Pancreas (tissue), 10 donors: ENCODE data around the gene UQCC5. TPM values are rescaled to one million over a fixed set of nuclear protein-coding genes. Genes with fewer than 3 reads are reported as not detected.

Experiments
- ATAC-seq, 4 donors: fragments of 200-7000 bp; cut with Tn5 transposase; one replicate each; pipeline versions ENCODE4 v1.8.0 to v1.9.1; 2020; ENCODE audit warnings: mild to moderate bottlenecking in 4 of 4, moderate library complexity in 4 of 4
- DNase-seq, 6 donors: peaks; one replicate each; pipeline ENCODE4 v3.0.0-alpha.2; 2020
- FAIRE-seq: peaks from 2 replicates; lab custom pipeline; 2012; peaks lifted over from hg19 to GRCh38; lab: Jason Lieb, UNC
- H3K27ac ChIP-seq, 4 donors: fragments of 200-600 bp; sonication (generic); 1 replicate in 3 of 4; 2 replicates in 1 of 4; pipeline versions ENCODE4 v1.5.0 to v1.8.0; 2020
- H3K27me3 ChIP-seq, 4 donors: fragments of 200-600 bp; one replicate each; pipeline ENCODE4 v1.8.0; 2021
- H3K36me3 ChIP-seq, 3 donors: fragments of 200-600 bp; sonication (generic) in 1 of 3; one replicate each; pipeline versions ENCODE4 v1.5.0 to v1.8.0; 2020 to 2021
- H3K4me1 ChIP-seq, 3 donors: fragments of 200-600 bp; one replicate each; pipeline ENCODE4 v1.8.0; 2021
- H3K4me3 ChIP-seq, 4 donors: fragments of 200-600 bp; sonication (generic) in 2 of 4; one replicate each; pipeline versions ENCODE4 v1.5.0 to v1.8.0; 2020 to 2021
- H3K9me3 ChIP-seq, 4 donors: fragments of 200-600 bp; one replicate each; pipeline ENCODE4 v1.8.0; 2021
- WGBS, 2 donors: extraction: QIAGEN DNeasy Blood & Tissue Kit; methylation state at CpG; one replicate each; pipeline ENCODE4 v1.1.7; 2013; 5-methylcytosine and 5-hydroxymethylcytosine counted together
- intact Hi-C, 3 donors: fragments of 100-400 bp; cut with DNase I; formaldehyde crosslinking; loops; one replicate each; pipeline versions ENCODE4 v1.11.1 to v1.14.2; 2022
- polyA plus RNA-seq, 2 donors: library from polyadenylated mRNA; stranded (reverse); fragments of 200-250 nt; gene quantifications; one replicate each; pipeline ENCODE4 v1.2.3, GENCODE V29; 2013
- total RNA-seq, 6 donors: library from RNA; stranded (reverse); fragmentation: NEBNext Ultra II Directional in 4 of 6; extraction: Animal tissue kit (Norgen Biotek cat#: 25700) in 4 of 6; gene quantifications; one replicate each; pipeline versions ENCODE4 v1.2.1 to v1.2.4, GENCODE V29; 2021 to 2023
- TF ChIP-seq, protein P1 (sequence below), 4 donors: fragments of 200-600 bp; sonication (generic) in 3 of 4; IDR thresholded peaks; one replicate each; pipeline versions ENCODE4 v1.5.0 to v1.8.0; 2021; ENCODE audit warnings: antibody characterized with exemption in 4 of 4
- donor health status: healthy with polysubstance abuse.
- donor health status: DM: no; HTN: no; CAD: no; lungs with moderate emphysema.
- donor health status: DM: no; HTN: no; CAD: no.
- donor health status: control.
- donor health status: control.
- donor health status: Bipolar disorder and iron deficiency.
- donor health status: DM: yes; HTN: yes; CAD: no.
- donor health status: DM: no; HTN: no; CAD: no.
- donor health status: DM: no; HTN: no; CAD: no.
- donor health status: DM: yes; HTN: yes; CAD: no.

Gene UQCC5
- total and polyA plus RNA-seq, 8 donors, result 5.0 to 41.8 (median 7.7) TPM

GRCh38 chr3:52489453-52489852 lies 47.0 kb upstream of the UQCC5 start:
- FAIRE-seq, result no peak
- TF ChIP-seq, protein P1, sequence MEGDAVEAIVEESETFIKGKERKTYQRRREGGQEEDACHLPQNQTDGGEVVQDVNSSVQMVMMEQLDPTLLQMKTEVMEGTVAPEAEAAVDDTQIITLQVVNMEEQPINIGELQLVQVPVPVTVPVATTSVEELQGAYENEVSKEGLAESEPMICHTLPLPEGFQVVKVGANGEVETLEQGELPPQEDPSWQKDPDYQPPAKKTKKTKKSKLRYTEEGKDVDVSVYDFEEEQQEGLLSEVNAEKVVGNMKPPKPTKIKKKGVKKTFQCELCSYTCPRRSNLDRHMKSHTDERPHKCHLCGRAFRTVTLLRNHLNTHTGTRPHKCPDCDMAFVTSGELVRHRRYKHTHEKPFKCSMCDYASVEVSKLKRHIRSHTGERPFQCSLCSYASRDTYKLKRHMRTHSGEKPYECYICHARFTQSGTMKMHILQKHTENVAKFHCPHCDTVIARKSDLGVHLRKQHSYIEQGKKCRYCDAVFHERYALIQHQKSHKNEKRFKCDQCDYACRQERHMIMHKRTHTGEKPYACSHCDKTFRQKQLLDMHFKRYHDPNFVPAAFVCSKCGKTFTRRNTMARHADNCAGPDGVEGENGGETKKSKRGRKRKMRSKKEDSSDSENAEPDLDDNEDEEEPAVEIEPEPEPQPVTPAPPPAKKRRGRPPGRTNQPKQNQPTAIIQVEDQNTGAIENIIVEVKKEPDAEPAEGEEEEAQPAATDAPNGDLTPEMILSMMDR (IDR thresholded peaks at IDR 0.05), result no peak

GRCh38 chr3:52490035-52490938 lies 46.1 kb upstream of the UQCC5 start:
- 85% methylated on average over 22 of the region's 22 CpGs for WGBS, 2 donors
- Histone ChIP-seq H3K4me3 (no peak overlapping the region), H3K27ac (peak overlapping the region in 1 of 4 donors; percentile 57), H3K27me3 (no peaks in the 10 kb centered on the region), H3K36me3 (peaks cover 3 to 53% (median 4%) of the 10 kb centered on the region in 3 donors), H3K9me3 (no peaks in the 10 kb centered on the region), H3K4me1 (no peaks in the 10 kb centered on the region)
- TF ChIP-seq, protein P1 (IDR thresholded peaks at IDR 0.05), result no peak
- ATAC-seq (no peak), FAIRE-seq (no peak), DNase-seq (peak in 1 of 6 donors; percentile 38)
- intact Hi-C loops, result no loop called here

More at GRCh38 chr3:52489453-52489852, 47.0 kb upstream of the UQCC5 start:
- H3K27me3 ChIP-seq, result no peaks in the 10 kb centered on the region
- intact Hi-C loops, result no loop called here
- no peak overlapping the region for H3K27ac ChIP-seq
- ATAC-seq, result no peak
- peaks cover 3 to 53% (median 4%) of the 10 kb centered on the region in 3 donors for H3K36me3 ChIP-seq
- no peaks in the 10 kb centered on the region for H3K9me3 ChIP-seq
- H3K4me3 ChIP-seq, result no peak overlapping the region
- 94 to 95% methylated on average over 16 to 18 of the region's 18 CpGs for WGBS, 2 donors
- H3K4me1 ChIP-seq, result no peaks in the 10 kb centered on the region
- peak in 1 of 6 donors; percentile 54 for DNase-seq

DNA sequence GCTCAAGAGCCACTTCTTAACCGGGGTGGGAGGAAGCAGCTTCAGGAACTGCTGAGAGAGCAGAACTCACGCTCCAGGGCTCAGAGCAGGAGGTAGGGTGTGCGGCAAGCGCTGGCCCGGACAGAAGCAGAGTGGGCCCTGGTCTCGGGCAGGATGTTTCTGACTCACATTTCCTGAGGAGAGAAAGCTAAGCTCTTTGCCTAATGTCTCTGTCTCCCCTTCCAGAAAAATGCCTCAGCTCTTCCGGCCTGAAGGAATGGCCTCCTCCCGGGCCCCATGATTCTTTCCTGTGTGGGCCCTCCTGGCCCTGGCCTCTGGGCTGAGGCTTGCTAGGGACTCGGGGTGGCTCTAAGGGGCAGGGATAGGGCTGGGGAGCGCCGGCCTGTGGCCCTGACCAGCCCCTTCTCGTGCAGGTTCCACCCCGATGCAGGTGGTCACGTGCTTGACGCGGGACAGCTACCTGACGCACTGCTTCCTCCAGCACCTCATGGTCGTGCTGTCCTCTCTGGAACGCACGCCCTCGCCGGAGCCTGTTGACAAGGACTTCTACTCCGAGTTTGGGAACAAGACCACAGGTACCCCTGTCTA lies 45.4 kb upstream of the UQCC5 start:
- 88 to 90% methylated on average over 23 of the region's 23 CpGs for WGBS, 2 donors
- no peak for FAIRE-seq
- intact Hi-C loops, result no loop called here
- Histone ChIP-seq H3K36me3 (peaks cover 3 to 50% (median 4%) of the 10 kb centered on the region in 3 donors), H3K4me3 (no peak overlapping the region), H3K27me3 (no peaks in the 10 kb centered on the region), H3K4me1 (no peaks in the 10 kb centered on the region), H3K27ac (peak overlapping the region in 2 of 4 donors; percentile 30 to 57), H3K9me3 (no peaks in the 10 kb centered on the region)
- peak in 3 of 4 donors; percentile 36 to 63 (median 60) for ATAC-seq
- TF ChIP-seq, protein P1 (IDR thresholded peaks at IDR 0.05), result no peak
- DNase-seq, result peak in 1 of 6 donors; percentile 46

GRCh38 chr3:52492059-52492458 lies 44.3 kb upstream of the UQCC5 start:
- Histone ChIP-seq H3K4me3 (no peak overlapping the region), H3K27me3 (no peaks in the 10 kb centered on the region), H3K4me1 (no peaks in the 10 kb centered on the region), H3K27ac (no peak overlapping the region), H3K36me3 (peaks cover 3 to 49% (median 4%) of the 10 kb centered on the region in 3 donors), H3K9me3 (no peaks in the 10 kb centered on the region)
- FAIRE-seq, result no peak
- DNase-seq, result peak in 1 of 6 donors; percentile 57
- 91 to 94% methylated on average over 20 to 21 of the region's 21 CpGs for WGBS, 2 donors
- TF ChIP-seq, protein P1 (IDR thresholded peaks at IDR 0.05), result no peak
- intact Hi-C loops, result no loop called here
- no peak for ATAC-seq
